Small intestine (tissue), 7 donors: ENCODE data around the gene CD58. TPM values are rescaled to one million over a fixed set of nuclear protein-coding genes. Genes with fewer than 3 reads are reported as not detected.

ENCODE experiments used
- DNase-seq, 2 donors: peaks; one replicate each; pipeline versions ENCODE4 v3.0.0 to v3.0.0-alpha.2; 2013
- FAIRE-seq: peaks from 2 replicates; lab custom pipeline; 2012; peaks lifted over from hg19 to GRCh38; lab: Jason Lieb, UNC
- H3K27ac ChIP-seq, 3 donors: one replicate each; pipeline ENCODE4 v1.5.1; 2013; ENCODE audit warnings: low read length in 2 of 3, mild to moderate bottlenecking in 2 of 3, control low read depth in 1 of 3, inconsistent platforms in 1 of 3, low read depth in 1 of 3, moderate library complexity in 1 of 3
- H3K27me3 ChIP-seq, 3 donors: one replicate each; pipeline ENCODE4 v1.6.1; 2013; ENCODE audit warnings: low read length in 3 of 3, inconsistent platforms in 1 of 3; ENCODE audit not compliant: control insufficient read depth in 3 of 3, insufficient read depth in 3 of 3
- H3K36me3 ChIP-seq, 3 donors: one replicate each; pipeline ENCODE4 v1.6.1; 2013; ENCODE audit warnings: low read length in 3 of 3, inconsistent platforms in 1 of 3, low read depth in 1 of 3, mild to moderate bottlenecking in 1 of 3, moderate library complexity in 1 of 3; ENCODE audit not compliant: control insufficient read depth in 3 of 3, insufficient read depth in 2 of 3
- H3K4me1 ChIP-seq, 3 donors: one replicate each; pipeline ENCODE4 v1.6.1; 2013; ENCODE audit warnings: low read length in 2 of 3, inconsistent platforms in 1 of 3, low read depth in 1 of 3, mild to moderate bottlenecking in 1 of 3, moderate library complexity in 1 of 3; ENCODE audit not compliant: control insufficient read depth in 3 of 3, insufficient read depth in 2 of 3
- H3K4me3 ChIP-seq, 3 donors: one replicate each; pipeline ENCODE4 v1.5.1; 2013; ENCODE audit warnings: low read length in 3 of 3, control low read depth in 1 of 3, inconsistent platforms in 1 of 3, low read depth in 1 of 3, mild to moderate bottlenecking in 1 of 3, moderate library complexity in 1 of 3
- H3K9me3 ChIP-seq, 2 donors: one replicate each; pipeline ENCODE4 v1.6.1; 2013; ENCODE audit warnings: low read depth in 1 of 2, low read length in 1 of 2; ENCODE audit not compliant: control insufficient read depth in 2 of 2, insufficient read depth in 1 of 2
- WGBS, 3 donors: extraction: QIAGEN DNeasy Blood & Tissue Kit; methylation state at CpG; one replicate each; pipeline ENCODE4 v1.1.7; 2013; 5-methylcytosine and 5-hydroxymethylcytosine counted together
- polyA plus RNA-seq, 4 donors: library from polyadenylated mRNA; stranded (reverse) in 3 of 4; unstranded in 1 of 4; fragments of 200-250 nt in 3 of 4; fragments of 120-200 nt in 1 of 4; gene quantifications; one replicate each; pipeline versions ENCODE4 v1.2.1 to v1.2.3, GENCODE V29; 2013
- donor health status: healthy with polysubstance abuse.
- donor health status: control.
- donor health status: control.
- donor health status: Bipolar disorder and iron deficiency.
- donor health status: healthy.

CD58 gene
- polyA plus RNA-seq, 4 donors, result 28.4 to 40.8 (median 29.6) TPM

DNA sequence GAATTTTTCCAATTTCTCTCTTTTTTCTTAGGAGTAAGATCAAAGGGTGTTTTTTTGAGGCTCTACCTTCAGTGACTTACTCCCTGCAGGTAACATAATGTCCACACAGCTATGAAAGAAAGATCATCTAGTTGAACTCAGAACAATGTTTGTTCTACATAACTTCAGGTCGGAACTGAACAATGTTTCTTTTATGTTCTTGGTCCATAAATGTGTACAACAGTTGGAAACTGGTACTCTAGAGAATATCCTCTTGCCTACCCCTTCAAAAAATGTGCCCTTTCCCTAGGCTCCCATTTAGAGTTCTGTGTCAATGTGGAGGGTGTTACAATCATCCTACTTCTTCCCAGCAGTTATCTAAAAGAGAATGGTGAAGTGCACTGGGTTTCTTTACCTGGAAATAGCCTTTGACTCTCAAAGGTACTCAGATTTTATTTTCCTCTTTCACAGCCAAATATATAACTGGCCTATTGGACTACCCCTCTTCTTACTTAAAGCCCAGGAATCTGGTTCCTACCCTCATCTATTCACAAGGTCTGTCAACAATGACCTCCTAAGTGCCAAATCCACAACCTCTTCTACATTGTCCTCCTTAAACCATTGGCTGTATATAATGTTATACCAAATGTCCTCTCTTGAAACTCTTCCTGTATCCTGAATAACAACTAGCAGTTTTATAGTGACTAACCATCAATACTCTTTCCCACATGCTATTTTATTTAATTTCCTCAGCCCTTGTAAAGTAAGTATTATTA is 42.3 kb downstream of the CD58 start:
- Histone ChIP-seq H3K27me3 (no peaks in the 10 kb centered on the region), H3K4me3 (no peak overlapping the region), H3K27ac (no peak overlapping the region), H3K36me3 (peaks cover 0 to 16% (median 7%) of the 10 kb centered on the region in 3 donors), H3K4me1 (no peaks in the 10 kb centered on the region), H3K9me3 (peaks cover 0 to 3% of the 10 kb centered on the region in 2 donors)
- DNase-seq (no peak), FAIRE-seq (no peak)
- 90 to 97% (median 91%) methylated on average over 1 of the region's 1 CpG for WGBS, 3 donors

GRCh38 chr1:116525440-116525839 is 45.4 kb downstream of the CD58 start:
- no peak overlapping the region for H3K4me3 ChIP-seq
- FAIRE-seq (no peak), DNase-seq (no peak)
- H3K27ac ChIP-seq, result no peak overlapping the region
- peaks cover 0 to 17% (median 0%) of the 10 kb centered on the region in 3 donors for H3K4me1 ChIP-seq
- peaks cover 0 to 3% of the 10 kb centered on the region in 2 donors for H3K9me3 ChIP-seq
- WGBS, 3 donors, result 95 to 98% (median 98%) methylated on average over 2 of the region's 2 CpGs
- H3K36me3 ChIP-seq, result peaks cover 0 to 3% (median 2%) of the 10 kb centered on the region in 3 donors
- no peaks in the 10 kb centered on the region for H3K27me3 ChIP-seq

DNA sequence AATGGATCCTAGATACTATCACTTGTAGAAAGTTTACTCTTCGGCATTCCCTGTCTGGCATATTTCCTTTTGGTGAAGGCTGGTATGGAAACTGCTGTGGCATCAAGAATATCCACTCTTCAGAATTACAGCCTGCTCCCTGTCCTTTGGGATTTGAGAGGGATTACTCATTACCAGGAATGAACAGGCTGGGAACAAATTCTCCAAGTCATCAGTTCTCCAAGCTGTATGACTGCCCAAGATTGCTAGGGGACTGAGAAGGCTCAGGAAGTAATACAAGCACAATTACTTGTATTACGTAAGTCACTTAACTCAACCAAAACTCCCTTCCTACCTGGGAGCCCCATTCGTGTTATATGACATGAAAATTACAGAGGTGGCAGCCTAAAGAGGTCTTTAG is 49.6 kb downstream of the CD58 start:
- H3K27me3 ChIP-seq, result no peaks in the 10 kb centered on the region
- peaks cover 0 to 17% (median 3%) of the 10 kb centered on the region in 3 donors for H3K36me3 ChIP-seq
- peak overlapping the region in 1 of 3 donors; percentile 90 for H3K27ac ChIP-seq
- DNase-seq (peak in 1 of 2 donors; percentile 63), FAIRE-seq (no peak)
- H3K4me1 ChIP-seq, result peaks cover 0 to 17% (median 0%) of the 10 kb centered on the region in 3 donors
- no peaks in the 10 kb centered on the region for H3K9me3 ChIP-seq
- no peak overlapping the region for H3K4me3 ChIP-seq
- WGBS, 3 donors, result 88 to 96% (median 93%) methylated on average over 3 of the region's 3 CpGs

DNA sequence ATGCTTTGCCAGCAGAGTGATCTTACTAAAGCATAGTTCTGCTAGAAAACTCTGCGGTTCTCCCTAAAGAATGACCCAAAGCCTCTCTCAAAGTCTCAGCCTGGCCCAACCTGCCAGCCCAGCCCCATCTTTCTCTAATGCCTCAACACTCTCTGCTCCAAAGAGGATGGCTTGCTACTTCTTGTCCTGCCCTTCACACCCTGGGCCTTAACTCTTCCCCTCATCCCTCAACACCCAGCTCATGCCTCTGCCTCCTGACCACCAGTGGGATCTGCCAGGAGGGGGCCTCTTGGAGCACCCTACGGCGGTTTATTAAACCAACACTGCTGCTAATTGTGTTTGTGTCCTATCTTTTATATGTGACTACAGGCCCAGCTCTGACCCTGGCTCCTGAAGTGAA is 52.4 kb downstream of the CD58 start:
- no peaks in the 10 kb centered on the region for H3K27me3 ChIP-seq
- H3K27ac ChIP-seq, result no peak overlapping the region
- no peak overlapping the region for H3K4me3 ChIP-seq
- H3K36me3 ChIP-seq, result peaks cover 0 to 19% (median 3%) of the 10 kb centered on the region in 3 donors
- no peaks in the 10 kb centered on the region for H3K9me3 ChIP-seq
- 91 to 97% (median 96%) methylated on average over 3 of the region's 3 CpGs for WGBS, 3 donors
- no peak for DNase-seq
- FAIRE-seq, result no peak
- peaks cover 0 to 17% (median 0%) of the 10 kb centered on the region in 3 donors for H3K4me1 ChIP-seq

- WGBS, 3 donors, result 80 to 83% (median 82%) methylated on average over 5 of the region's 5 CpGs
- Histone ChIP-seq H3K9me3 (no peaks in the 10 kb centered on the region), H3K4me3 (no peak overlapping the region), H3K36me3 (peaks cover 0 to 19% (median 2%) of the 10 kb centered on the region in 3 donors), H3K27ac (no peak overlapping the region), H3K4me1 (peaks cover 0 to 3% (median 0%) of the 10 kb centered on the region in 3 donors), H3K27me3 (no peaks in the 10 kb centered on the region)
- DNase-seq, result no peak
- no peak for FAIRE-seq
Measured at GRCh38 chr1:116516631-116517030, 54.2 kb downstream of the CD58 start.

GRCh38 chr1:116515702-116516101 is 55.1 kb downstream of the CD58 start:
- no peaks in the 10 kb centered on the region for H3K4me1 ChIP-seq
- WGBS, 3 donors, result 62 to 79% (median 70%) methylated on average over 7 of the region's 7 CpGs
- peaks cover 0 to 8% of the 10 kb centered on the region in 2 donors for H3K9me3 ChIP-seq
- no peak overlapping the region for H3K4me3 ChIP-seq
- H3K36me3 ChIP-seq, result peaks cover 0 to 21% (median 2%) of the 10 kb centered on the region in 3 donors
- peak overlapping the region in 1 of 3 donors; percentile 81 for H3K27ac ChIP-seq
- H3K27me3 ChIP-seq, result no peaks in the 10 kb centered on the region
- no peak for DNase-seq
- FAIRE-seq, result no peak

DNA sequence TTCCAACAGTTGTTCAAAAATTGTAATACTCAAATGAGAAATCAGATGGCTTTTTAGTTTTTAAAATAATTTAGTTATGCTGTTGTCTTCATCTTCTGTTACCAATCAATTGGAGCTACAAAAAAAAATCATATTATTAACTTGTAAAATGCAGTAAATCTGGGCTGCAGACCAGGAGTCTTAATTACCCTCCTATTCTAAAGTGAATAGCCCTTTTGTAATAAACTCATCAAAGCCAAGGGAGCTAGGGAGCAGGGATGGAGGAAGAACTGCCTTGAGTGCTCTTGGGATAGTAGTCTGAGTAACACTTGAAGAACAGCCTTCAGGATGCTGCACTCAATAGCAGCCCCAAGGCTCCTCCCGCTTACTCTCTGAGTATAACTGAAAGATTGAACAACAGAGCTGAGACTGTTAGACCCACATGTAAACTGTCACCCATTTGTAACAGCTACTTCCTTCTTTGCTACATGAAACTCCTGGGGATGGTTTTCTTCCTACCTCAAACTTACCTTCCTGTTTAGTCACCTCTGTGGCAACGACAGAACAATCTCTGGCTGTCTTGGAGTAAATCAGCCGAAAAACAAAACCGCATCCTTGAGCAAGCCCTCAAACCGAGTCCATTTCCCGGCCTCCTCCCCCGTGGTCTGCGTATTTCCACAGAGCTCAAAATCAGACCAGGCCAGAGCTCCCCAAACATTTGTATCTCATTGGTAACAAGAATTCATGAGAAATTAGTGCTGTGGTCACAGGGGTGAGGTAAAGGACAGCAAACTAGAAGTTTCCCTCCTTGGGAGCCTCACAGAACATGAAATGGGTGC is 55.9 kb downstream of the CD58 start:
- DNase-seq (peak in 1 of 2 donors; percentile 35), FAIRE-seq (no peak)
- H3K27me3 ChIP-seq, result no peaks in the 10 kb centered on the region
- H3K36me3 ChIP-seq, result peaks cover 0 to 21% (median 2%) of the 10 kb centered on the region in 3 donors
- H3K9me3 ChIP-seq, result peaks cover 0 to 8% of the 10 kb centered on the region in 2 donors
- no peaks in the 10 kb centered on the region for H3K4me1 ChIP-seq
- peak overlapping the region in 2 of 3 donors; percentile 6 to 81 for H3K27ac ChIP-seq
- 56 to 69% (median 59%) methylated on average over 8 of the region's 8 CpGs for WGBS, 3 donors
- no peak overlapping the region for H3K4me3 ChIP-seq

DNA sequence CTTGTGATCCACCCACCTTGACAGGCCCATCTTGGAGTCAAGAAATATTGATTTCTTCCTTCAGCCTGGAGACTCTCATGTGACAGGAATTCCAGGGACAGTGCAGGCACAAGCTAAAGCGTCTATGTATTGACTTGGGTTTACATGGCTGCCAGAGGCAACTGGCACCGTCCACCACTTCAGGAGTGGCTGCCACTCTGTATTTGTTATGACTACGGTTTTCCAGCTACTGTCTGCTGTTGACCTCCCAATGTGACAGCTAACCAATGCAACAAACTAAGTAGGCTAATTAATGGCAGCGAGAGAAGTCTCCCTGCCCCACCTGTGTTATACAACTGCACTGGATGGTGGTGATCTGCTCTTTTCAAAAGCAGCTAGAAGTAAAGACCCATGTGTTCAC is 56.9 kb downstream of the CD58 start:
- 85 to 91% (median 90%) methylated on average over 4 of the region's 4 CpGs for WGBS, 3 donors
- H3K27me3 ChIP-seq, result no peaks in the 10 kb centered on the region
- peaks cover 0 to 20% (median under 1%) of the 10 kb centered on the region in 3 donors for H3K36me3 ChIP-seq
- FAIRE-seq, result no peak
- H3K9me3 ChIP-seq, result peaks cover 0 to 8% of the 10 kb centered on the region in 2 donors
- DNase-seq, result no peak
- no peak overlapping the region for H3K4me3 ChIP-seq
- H3K4me1 ChIP-seq, result peaks cover 4 to 7% (median 7%) of the 10 kb centered on the region in 3 donors
- peak overlapping the region in 2 of 3 donors; percentile 5 to 50 for H3K27ac ChIP-seq
